Fibroblast of lung (primary cell): Measurements from ENCODE around the gene SLC36A3. TPM values are rescaled to one million over a fixed set of nuclear protein-coding genes. Genes with fewer than 3 reads are reported as not detected.

Experiments used
- DNase-seq, 2 donors: peaks; one replicate each; pipeline versions ENCODE4 v3.0.0 to v3.0.0-alpha.2; 2010; ENCODE audit warnings: low read depth in 2 of 2
- H2AFZ ChIP-seq: 2 replicates; pipeline ENCODE4 v1.5.1; 2012; ENCODE audit warnings: low read length, control low read depth, inconsistent platforms
- H3K27ac ChIP-seq: 2 replicates; pipeline ENCODE4 v1.5.1; 2011; ENCODE audit warnings: low read length, control low read depth; ENCODE audit not compliant: insufficient read depth
- H3K27me3 ChIP-seq: 2 replicates; pipeline ENCODE4 v1.5.1; 2011; ENCODE audit warnings: mild to moderate bottlenecking, low read length; ENCODE audit not compliant: control insufficient read depth, insufficient read depth
- H3K36me3 ChIP-seq: 2 replicates; pipeline ENCODE4 v1.5.1; 2011; ENCODE audit warnings: low read length; ENCODE audit not compliant: control insufficient read depth, insufficient read depth
- H3K4me1 ChIP-seq: 2 replicates; pipeline ENCODE4 v1.5.1; 2011; ENCODE audit warnings: low read length; ENCODE audit not compliant: control insufficient read depth, insufficient read depth; ENCODE audit errors: extremely low read depth
- H3K4me2 ChIP-seq: 2 replicates; pipeline ENCODE4 v1.5.1; 2011; ENCODE audit warnings: low read length, control low read depth; ENCODE audit not compliant: insufficient read depth; ENCODE audit errors: extremely low read depth
- H3K4me3 ChIP-seq, 4 experiments: fragments of 200-600 bp in 1 of 4; sonication (generic) in 1 of 4; replicated peaks in 1 of 4; 2 replicates each; pipeline ENCODE4 v1.5.1; 2011 to 2016; ENCODE audit warnings: low read length in 4 of 4, low read depth in 3 of 4, mild to moderate bottlenecking in 3 of 4, control low read depth in 2 of 4, inconsistent platforms in 1 of 4, mixed read lengths in 1 of 4; ENCODE audit not compliant: insufficient read depth in 1 of 4; ENCODE audit errors: control extremely low read depth in 1 of 4
- H3K79me2 ChIP-seq: 2 replicates; pipeline ENCODE4 v1.5.1; 2012; ENCODE audit warnings: mild to moderate bottlenecking, low read length, inconsistent platforms; ENCODE audit not compliant: control insufficient read depth, insufficient read depth
- H3K9ac ChIP-seq: 2 replicates; pipeline ENCODE4 v1.5.1; 2011; ENCODE audit warnings: mild to moderate bottlenecking, low read length, control low read depth; ENCODE audit not compliant: insufficient read depth
- H3K9me3 ChIP-seq: 2 replicates; pipeline ENCODE4 v1.5.1; 2012; ENCODE audit warnings: low read depth, low read length; ENCODE audit not compliant: control insufficient read depth, insufficient read depth
- H4K20me1 ChIP-seq: 2 replicates; pipeline ENCODE4 v1.5.1; 2011; ENCODE audit warnings: low read length; ENCODE audit not compliant: control insufficient read depth, insufficient read depth; ENCODE audit errors: extremely low read depth
- EZH2 ChIP-seq: IDR thresholded peaks from 2 replicates; pipeline ENCODE4 v1.5.1; 2012; ENCODE audit warnings: low read length, control low read depth, mild to moderate bottlenecking; ENCODE audit errors: missing control alignments
- polyA plus RNA-seq, 2 donors: library from polyadenylated mRNA; depleted of rRNA in 1 of 2; stranded (reverse) in 1 of 2; unstranded in 1 of 2; fragments of >200 nt; gene quantifications; 2 replicates each; pipeline ENCODE4 v1.2.1, GENCODE V29; 2011 to 2012; ENCODE audit warnings: missing spikeins in 1 of 2
- total RNA-seq: library from RNA; depleted of rRNA; stranded (reverse); fragments of >200 nt; gene quantifications from 2 replicates; pipeline ENCODE4 v1.2.1, GENCODE V29; 2014
- TF ChIP-seq, protein P1 (sequence below), 2 donors: IDR thresholded peaks in 1 of 2; conservative IDR thresholded peaks in 1 of 2; 1 replicate in 1 of 2; 2 replicates in 1 of 2; pipeline ENCODE4 v1.5.1; 2011 to 2012; ENCODE audit warnings: low read length in 2 of 2, control low read depth in 1 of 2, inconsistent platforms in 1 of 2, low read depth in 1 of 2, mild to moderate bottlenecking in 1 of 2

SLC36A3 gene
- total and polyA plus RNA-seq, 2 donors (not counting 1 experiment from before 2014, with no cell fraction given): not detected

DNA sequence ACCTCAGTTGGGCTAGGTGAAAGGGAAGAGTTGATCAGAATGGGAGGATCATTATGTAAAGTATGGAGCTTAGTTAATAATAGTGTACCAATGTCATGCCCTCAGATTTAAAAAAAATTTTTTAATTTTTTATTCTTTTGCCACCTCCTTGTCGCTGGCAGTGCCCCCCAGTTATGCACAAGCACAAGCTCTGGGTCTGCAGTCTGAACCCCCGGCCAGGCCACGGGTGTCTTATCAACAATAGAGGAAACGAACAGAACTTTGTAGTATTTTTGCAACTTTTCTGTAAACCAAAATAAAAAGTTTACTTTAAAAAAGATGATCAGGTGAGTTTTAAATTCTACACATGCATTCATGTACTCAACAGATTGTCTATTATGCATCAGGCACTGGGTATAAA lies 51.9 kb downstream of the SLC36A3 start:
- Histone ChIP-seq H3K79me2 (no peaks in the 10 kb centered on the region), H3K27ac (no peak overlapping the region), H3K27me3 (peaks cover 2% of the 10 kb centered on the region), H3K9ac (no peak overlapping the region), H2AFZ (no peak overlapping the region), H3K4me2 (no peak overlapping the region), H3K4me1 (no peaks in the 10 kb centered on the region), H3K9me3 (no peaks in the 10 kb centered on the region), H3K36me3 (no peaks in the 10 kb centered on the region), H3K4me3 (no peak overlapping the region), H4K20me1 (no peaks in the 10 kb centered on the region)
- DNase-seq: no peak
- TF ChIP-seq, protein P1, sequence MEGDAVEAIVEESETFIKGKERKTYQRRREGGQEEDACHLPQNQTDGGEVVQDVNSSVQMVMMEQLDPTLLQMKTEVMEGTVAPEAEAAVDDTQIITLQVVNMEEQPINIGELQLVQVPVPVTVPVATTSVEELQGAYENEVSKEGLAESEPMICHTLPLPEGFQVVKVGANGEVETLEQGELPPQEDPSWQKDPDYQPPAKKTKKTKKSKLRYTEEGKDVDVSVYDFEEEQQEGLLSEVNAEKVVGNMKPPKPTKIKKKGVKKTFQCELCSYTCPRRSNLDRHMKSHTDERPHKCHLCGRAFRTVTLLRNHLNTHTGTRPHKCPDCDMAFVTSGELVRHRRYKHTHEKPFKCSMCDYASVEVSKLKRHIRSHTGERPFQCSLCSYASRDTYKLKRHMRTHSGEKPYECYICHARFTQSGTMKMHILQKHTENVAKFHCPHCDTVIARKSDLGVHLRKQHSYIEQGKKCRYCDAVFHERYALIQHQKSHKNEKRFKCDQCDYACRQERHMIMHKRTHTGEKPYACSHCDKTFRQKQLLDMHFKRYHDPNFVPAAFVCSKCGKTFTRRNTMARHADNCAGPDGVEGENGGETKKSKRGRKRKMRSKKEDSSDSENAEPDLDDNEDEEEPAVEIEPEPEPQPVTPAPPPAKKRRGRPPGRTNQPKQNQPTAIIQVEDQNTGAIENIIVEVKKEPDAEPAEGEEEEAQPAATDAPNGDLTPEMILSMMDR (conservative IDR thresholded peaks at IDR 0.05 in 1 of 2, IDR thresholded peaks at IDR 0.05 in 1 of 2; ENCODE audit: low read depth in 1 of 2, low read length in 2 of 2): no peak
- TF ChIP-seq EZH2: no peak

DNA sequence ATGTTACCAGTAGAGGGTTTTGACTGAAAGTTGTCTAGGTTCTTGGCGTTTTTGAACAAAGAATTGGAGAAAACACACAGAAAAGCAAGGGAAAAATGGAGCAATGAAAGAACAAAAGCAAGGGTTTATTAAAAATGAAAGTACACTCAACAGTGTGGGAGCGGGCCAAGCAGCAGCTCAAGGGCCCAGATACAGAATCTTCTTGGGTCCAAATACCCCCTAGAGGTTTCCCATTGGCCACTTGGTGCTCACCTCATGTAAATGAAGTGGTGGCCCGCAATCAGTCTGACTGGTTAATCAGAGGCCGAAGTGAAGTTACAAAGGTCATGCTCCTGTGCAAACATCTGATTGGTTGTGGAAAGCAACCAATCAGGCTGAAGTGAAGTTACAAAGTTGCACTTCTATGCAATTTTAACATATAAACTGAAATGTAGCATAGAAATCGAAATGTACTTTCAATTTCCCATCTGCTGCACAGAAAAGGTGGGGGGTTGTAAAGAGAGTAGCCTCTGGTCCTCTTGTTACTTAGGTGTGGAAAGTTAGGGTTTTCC lies 52.5 kb downstream of the SLC36A3 start:
- H3K27ac ChIP-seq: no peak overlapping the region
- TF ChIP-seq EZH2: no peak
- TF ChIP-seq, protein P1 (conservative IDR thresholded peaks at IDR 0.05 in 1 of 2, IDR thresholded peaks at IDR 0.05 in 1 of 2; ENCODE audit: low read depth in 1 of 2, low read length in 2 of 2): no peak
- no peak for DNase-seq
- H3K9me3 ChIP-seq: no peaks in the 10 kb centered on the region
- no peak overlapping the region for H3K4me3 ChIP-seq
- H2AFZ ChIP-seq: no peak overlapping the region
- no peak overlapping the region for H3K4me2 ChIP-seq
- H3K79me2 ChIP-seq: no peaks in the 10 kb centered on the region
- no peak overlapping the region for H3K9ac ChIP-seq
- no peaks in the 10 kb centered on the region for H3K4me1 ChIP-seq
- peaks cover 2% of the 10 kb centered on the region for H3K27me3 ChIP-seq
- H3K36me3 ChIP-seq: no peaks in the 10 kb centered on the region
- no peaks in the 10 kb centered on the region for H4K20me1 ChIP-seq

DNA sequence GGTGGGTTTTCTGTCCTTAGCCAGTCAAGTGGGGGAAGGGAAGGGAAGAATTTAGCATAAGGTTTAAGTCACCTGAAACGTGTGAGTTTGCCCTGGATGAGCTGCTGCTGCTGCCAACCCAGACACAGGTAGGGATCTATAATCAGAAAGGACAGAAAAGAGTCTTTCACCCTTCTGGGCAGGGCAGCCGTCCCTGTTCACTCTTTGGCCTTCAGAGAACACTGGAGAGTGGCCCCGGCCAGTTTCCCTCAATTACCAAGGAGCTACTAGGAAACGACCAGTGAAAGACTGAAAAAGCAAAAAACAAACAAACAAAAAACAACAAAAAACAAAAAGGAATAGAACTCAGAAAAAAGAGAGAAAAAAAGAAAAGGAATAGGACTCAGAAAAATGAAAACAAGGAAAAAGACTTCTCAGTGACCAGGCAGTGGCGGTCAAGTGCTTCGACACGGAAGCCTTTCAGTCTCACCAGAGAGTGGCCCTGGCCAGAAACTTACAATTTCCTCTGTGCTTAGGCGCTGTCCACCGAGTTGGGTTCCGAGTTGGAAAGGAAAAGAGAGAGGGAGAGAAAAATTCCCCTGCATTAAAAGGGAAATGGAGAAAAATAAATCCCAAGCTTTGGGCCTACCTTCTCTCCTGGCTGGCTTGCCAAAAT lies 53.1 kb downstream of the SLC36A3 start:
- no peaks in the 10 kb centered on the region for H4K20me1 ChIP-seq
- no peaks in the 10 kb centered on the region for H3K4me1 ChIP-seq
- no peak overlapping the region for H2AFZ ChIP-seq
- H3K27ac ChIP-seq: no peak overlapping the region
- H3K9me3 ChIP-seq: no peaks in the 10 kb centered on the region
- no peak overlapping the region for H3K4me2 ChIP-seq
- no peaks in the 10 kb centered on the region for H3K36me3 ChIP-seq
- no peak for DNase-seq
- no peak overlapping the region for H3K4me3 ChIP-seq
- H3K9ac ChIP-seq: no peak overlapping the region
- H3K79me2 ChIP-seq: no peaks in the 10 kb centered on the region
- peaks cover 2% of the 10 kb centered on the region for H3K27me3 ChIP-seq
- TF ChIP-seq EZH2: no peak
- TF ChIP-seq, protein P1 (conservative IDR thresholded peaks at IDR 0.05 in 1 of 2, IDR thresholded peaks at IDR 0.05 in 1 of 2; ENCODE audit: low read depth in 1 of 2, low read length in 2 of 2): no peak
